Measurements from ENCODE around the gene PCGF3.
"Not testable (repeated sequence)": the region's sequence is repeated elsewhere in the genome, so short reads cannot be mapped to it uniquely, and the experiment has no call there.

Gene PCGF3

DNA sequence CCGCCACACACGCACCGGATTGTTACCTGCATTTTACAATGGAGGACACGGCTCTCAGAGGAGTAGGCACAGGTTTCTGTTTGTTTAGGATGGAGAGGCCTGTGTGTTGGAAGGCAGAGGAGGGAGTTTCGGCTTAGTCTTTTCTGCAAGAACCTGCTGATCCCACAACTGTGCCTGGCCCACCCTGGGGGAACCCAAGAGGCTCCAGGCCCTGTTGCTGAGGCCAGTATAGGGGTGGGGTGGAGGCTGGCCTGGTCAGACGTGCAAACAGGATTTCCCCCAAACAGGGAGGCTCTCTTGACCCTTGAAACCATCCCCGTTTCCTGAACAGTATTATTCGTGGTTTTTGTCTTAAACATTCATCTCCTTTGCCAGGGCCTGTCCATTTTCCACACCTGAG is 15.9 kb upstream of the PCGF3 start:
- TF ChIP-seq, protein P1, sequence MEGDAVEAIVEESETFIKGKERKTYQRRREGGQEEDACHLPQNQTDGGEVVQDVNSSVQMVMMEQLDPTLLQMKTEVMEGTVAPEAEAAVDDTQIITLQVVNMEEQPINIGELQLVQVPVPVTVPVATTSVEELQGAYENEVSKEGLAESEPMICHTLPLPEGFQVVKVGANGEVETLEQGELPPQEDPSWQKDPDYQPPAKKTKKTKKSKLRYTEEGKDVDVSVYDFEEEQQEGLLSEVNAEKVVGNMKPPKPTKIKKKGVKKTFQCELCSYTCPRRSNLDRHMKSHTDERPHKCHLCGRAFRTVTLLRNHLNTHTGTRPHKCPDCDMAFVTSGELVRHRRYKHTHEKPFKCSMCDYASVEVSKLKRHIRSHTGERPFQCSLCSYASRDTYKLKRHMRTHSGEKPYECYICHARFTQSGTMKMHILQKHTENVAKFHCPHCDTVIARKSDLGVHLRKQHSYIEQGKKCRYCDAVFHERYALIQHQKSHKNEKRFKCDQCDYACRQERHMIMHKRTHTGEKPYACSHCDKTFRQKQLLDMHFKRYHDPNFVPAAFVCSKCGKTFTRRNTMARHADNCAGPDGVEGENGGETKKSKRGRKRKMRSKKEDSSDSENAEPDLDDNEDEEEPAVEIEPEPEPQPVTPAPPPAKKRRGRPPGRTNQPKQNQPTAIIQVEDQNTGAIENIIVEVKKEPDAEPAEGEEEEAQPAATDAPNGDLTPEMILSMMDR (IDR thresholded peaks at IDR 0.05; ENCODE audit: low read length, missing control alignments): no peak
- no peak overlapping the region for H3K4me3 ChIP-seq (replicated peaks; ENCODE audit: low read depth, low read length)
- DNase-seq (ENCODE audit: low read depth): no peak

DNA sequence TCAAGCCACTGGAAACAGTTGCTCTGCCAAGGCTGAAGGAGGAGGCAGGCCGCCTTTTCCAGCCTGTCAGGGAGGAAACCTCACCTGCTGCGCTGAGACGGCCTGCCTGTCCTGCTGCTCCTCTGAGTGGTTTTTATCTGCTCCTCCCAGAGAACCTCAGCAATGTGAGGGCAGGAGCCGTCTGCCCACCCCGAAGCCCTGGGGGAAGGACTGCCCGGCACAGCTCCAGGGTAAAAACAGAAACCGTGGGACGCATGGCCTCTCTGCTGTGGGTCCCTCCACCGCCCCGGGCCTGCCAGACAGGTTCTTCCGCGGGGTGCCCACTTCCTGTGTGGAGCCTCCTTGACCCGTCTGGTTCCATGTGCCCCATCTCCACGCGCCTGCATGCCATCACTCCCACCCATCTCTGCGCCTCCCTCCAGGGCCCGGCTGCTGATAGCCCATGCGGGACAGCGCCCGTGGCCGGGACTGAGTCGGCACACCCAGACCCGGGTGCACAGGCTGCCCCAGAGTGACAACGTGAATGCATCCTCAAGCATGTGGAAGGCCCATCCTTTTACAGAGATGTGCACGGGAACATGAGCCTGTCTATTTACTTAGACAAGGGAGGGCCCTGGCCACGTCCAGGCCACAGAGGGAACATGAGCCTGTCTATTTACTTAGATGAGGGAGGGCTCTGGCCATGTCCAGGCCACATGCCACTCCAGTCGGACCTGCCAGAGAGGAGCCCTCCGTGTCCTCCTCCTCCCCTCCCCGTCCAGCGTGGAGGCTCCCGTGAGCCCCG is 12.7 kb upstream of the PCGF3 start:
- no peak for DNase-seq (ENCODE audit: low read depth)
- H3K4me3 ChIP-seq (replicated peaks; ENCODE audit: low read depth, low read length): no peak overlapping the region
- TF ChIP-seq, protein P1 (IDR thresholded peaks at IDR 0.05; ENCODE audit: low read length, missing control alignments): no peak

DNA sequence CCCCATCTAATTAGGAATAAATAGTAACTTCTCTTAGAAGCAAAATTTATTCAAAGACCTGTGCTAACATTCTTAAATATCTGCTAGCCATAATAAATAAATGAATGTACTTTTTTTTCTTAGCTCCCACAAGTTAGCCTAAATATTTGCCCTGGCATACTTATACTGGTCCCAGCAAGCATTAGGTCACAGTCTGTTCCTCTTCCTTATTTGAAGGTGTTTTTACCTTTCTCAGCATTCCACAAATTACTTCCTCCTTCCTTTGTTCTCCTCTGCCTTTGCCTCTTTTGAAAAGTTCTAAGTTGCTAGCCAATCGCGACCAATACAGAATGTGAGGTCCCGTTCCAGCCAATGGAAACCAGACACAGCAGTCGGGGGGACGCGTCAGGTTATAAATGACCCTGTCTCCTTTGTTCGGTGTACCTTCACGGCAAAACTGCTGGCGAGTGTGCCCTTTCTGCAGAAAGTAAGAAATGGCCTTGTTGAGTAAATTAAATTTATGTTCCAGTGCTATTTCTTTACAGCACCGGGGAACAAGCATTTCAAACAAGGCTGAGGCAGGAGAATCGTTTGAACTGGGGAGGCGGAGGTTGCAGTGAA is 11.2 kb upstream of the PCGF3 start:
- H3K4me3 ChIP-seq (replicated peaks; ENCODE audit: low read depth, low read length); DNase-seq (ENCODE audit: low read depth): not testable (repeated sequence)

DNA sequence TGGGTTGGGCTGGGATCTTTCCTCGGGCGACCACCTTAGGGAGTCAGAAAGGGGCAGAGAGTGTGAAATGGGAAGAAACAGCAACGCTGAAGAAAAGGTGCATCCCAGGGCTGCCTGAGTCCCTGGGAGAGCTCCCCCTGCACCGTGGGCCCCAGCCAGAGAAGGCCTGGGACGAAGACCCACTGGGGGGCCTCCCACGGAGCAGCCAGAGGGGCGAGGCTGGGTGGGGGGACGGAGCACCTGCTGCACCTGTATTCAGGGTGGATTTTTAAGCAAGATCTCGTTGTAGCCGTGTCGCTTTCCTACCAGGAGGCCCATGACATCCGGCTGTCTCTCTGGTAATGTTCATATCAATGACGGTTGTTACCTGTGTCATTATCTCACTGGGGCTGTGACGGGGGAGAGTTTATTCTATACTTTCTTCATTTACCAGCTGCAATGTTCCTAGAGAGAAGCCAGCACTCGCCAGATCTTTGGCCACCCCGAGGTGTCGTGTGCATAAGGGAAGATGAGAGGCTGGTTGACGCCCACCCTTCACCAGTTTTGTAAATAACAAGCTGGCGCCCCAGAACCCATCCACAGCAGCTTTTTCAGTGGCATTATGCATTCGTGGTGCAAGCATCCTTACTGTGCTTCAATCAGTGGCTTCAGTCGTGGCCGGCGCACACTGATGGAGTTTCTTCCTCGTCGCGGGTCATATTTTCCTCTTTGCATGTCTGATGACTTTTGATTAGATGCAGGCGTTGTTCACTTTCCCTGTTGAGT is 5.6 kb upstream of the PCGF3 start:
- no peak overlapping the region for H3K4me3 ChIP-seq (replicated peaks; ENCODE audit: low read depth, low read length)
- TF ChIP-seq, protein P1 (IDR thresholded peaks at IDR 0.05; ENCODE audit: low read length, missing control alignments): no peak
- no peak for DNase-seq (ENCODE audit: low read depth)

DNA sequence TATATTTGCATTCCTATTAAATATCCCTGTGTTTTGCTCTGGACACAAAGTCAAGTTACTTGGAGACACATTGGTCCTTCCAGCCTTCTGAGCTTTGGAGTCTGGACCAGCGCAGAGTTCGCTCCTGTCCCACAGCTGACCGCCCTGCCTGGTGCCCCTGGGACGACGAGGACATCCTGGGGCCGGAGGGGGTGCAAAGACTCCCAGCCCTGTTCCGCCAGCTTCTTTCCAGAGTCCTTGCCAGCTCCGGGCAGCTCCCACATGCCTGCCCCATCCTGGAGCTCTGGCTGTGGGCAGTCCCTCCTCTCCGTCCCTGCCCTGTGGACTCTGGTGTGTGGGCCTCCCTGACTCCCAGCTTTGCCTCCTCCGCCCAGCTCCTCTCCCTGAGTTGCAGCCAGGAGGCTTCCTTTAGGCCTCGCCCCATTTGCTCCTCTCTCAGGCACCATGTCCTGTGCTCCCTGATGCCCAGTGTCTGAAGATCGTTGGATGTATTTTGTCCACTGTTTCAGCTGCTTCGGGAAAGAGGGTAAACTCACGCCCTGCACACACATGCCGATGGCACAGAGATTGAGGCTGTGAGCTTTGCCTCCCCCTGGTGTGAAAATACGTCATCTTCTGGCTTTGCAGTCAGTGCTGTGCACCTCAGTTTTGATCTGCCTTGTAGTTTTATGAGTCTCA is 4.9 kb upstream of the PCGF3 start:
- no peak overlapping the region for H3K4me3 ChIP-seq (replicated peaks; ENCODE audit: low read depth, low read length)
- TF ChIP-seq, protein P1 (IDR thresholded peaks at IDR 0.05; ENCODE audit: low read length, missing control alignments): no peak
- DNase-seq (ENCODE audit: low read depth): no peak

DNA sequence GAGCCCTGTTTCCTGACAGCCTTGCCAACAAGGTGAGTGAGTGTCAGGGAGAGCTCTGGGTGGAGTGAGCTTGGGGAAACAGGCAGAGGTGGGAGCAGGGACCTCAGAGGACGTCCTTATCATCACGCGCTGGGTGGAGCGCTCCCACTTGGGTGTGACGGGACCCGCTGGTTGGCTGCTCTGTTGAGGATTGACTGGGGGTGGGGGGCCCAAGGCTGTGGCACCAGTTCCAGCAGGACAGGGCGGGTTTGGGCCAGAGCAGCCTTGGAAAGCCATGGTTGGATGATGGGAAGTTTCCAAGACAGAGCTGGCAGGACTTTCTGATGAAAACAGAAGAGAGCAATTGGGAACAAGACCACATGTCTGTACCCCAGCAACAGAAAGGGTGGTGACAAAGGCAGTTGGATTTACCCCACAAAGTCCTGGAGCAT is 3.0 kb upstream of the PCGF3 start:
- TF ChIP-seq, protein P1 (IDR thresholded peaks at IDR 0.05; ENCODE audit: low read length, missing control alignments): no peak
- DNase-seq (ENCODE audit: low read depth): no peak
- H3K4me3 ChIP-seq (replicated peaks; ENCODE audit: low read depth, low read length): no peak overlapping the region
